Suppressor macrophage treated with lipopolysaccharide for 4 hours (primary cell): ENCODE results near the gene PMEPA1.

Source experiments
- DNase-seq: peaks from one replicate; pipeline ENCODE4 v3.0.0-alpha.2; 2020

Gene PMEPA1, protein sequence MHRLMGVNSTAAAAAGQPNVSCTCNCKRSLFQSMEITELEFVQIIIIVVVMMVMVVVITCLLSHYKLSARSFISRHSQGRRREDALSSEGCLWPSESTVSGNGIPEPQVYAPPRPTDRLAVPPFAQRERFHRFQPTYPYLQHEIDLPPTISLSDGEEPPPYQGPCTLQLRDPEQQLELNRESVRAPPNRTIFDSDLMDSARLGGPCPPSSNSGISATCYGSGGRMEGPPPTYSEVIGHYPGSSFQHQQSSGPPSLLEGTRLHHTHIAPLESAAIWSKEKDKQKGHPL

DNA sequence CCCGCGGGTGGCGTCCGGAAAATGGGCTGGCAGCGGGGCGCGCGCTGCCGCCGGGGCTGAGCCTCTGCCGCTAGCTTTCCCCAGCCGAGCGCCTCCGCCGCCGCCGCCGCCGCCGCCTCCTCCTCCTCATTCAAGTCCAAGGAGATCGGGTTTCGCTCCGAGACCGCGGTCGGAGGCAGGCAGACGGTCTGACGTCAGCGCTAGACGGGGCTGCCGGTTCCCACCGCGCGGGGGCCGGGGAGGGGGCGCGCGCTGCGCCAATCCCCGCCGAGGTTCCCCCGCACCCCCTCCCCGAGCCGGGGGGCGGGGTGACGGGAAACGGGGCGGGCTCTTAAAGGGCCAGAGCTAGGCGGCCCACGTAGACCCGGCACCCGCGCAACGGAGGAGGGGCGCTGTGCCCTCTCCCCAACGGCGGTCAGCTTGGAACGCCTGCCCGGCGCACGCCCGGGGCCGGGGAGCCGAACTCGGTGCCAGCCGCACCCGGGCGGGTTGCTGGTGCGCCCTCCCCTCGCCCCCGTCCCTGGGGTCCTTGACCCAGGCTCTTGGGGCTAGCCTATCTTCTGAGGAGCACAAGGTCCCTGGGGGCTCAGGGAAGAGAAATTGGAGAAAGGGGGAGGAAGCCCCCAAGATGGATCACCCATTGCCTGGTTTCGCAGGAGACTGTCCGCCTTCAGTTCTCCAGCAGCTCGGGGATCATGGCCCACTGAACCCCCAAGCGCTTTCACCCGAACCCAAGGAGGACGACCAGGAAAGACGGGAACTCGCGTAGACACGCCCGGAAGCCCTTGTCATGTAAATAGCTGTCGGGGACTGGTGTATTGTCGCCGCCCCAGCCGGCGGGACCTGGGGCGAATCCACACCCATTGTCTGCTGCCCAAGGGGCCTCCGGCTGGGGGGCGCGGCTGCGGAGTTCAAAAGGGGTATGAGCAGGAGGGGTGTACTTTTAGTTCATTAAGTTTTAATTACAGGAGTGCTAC, at the start of gene PMEPA1:
PMEPA1 (minus strand) TSS at position 193 of the 977 bp plus-strand sequence. CDS start 433 bp downstream, outside the sequence.
- peak; percentile 95 for DNase-seq

DNA sequence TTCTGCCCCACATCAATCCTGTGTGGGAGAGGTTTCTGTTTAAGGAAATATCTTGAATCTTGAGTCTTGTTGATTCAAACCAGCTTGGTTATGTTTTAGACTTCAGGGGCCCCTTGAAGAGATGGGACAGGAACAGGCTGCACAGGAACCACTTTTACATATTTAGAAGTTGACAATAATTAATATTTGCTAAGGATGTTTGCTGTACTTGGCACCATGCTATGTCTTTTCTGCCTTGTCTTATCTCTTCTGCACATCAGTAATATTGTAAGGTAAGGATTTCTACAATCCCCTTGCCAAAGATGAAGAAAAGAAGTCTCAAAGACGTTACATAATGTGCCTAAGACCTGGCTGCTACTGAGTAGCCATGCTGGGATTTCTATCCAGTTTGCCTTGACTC, 48.0 kb upstream of the PMEPA1 start:
- no peak for DNase-seq

DNA sequence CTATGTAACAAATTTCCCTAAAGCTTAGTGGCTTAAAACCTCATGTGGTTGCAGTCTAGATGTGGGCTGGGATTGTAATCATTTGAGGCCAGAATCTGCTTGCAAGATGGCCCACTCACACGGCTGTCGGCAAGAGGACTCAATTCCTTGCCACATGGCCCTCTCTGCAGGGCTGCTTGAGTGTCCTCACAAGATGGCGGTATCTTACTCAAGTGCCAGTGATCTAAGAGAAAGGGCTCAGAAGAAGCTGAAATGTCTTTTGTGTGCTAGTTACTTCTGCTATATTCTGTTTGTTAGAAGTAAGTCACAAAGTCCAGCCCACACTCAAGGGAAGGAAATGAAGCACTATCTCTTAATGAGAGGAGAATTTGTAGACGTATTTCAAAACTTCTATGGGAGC, 47.1 kb upstream of the PMEPA1 start:
- DNase-seq, result no peak

DNA sequence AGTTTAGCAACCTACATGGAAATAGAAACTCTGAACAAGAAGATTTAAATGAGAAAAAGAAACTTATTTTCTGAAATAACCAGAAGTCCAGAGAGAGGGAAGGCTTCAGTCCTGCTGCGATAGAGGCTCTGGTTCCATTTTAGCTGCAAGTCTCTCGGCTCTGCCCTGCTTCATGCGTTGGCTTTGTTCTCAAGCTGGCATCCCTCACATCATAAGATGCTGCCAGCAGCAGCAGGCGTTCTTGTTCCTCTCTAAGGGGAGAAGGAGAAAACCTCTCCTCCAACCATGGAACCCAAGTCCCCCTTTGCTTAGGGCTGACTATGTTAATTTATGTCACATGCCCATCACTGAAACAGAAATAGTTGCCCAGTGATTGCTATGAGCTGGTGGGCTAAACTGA, 46.4 kb upstream of the PMEPA1 start:
- no peak for DNase-seq

DNA sequence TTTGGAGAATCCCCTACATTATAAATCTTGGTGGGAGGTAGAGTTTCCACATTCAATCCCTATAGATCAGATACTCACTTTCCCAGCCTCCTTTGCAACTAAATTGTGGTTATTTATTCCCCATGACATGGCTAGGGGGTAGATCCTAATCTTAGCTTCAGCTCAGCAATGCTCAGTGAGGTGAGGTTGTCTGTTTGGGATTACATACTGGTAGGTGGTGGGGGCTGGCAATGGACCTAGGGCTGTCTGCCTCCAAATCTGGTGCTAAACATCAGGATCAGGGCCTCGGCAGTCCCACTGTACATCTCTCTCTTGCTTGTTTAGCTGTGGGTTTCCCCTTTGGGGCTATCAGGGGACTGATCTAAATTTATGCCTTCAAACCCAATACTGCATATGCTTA, 45.8 kb upstream of the PMEPA1 start:
- no peak for DNase-seq

DNA sequence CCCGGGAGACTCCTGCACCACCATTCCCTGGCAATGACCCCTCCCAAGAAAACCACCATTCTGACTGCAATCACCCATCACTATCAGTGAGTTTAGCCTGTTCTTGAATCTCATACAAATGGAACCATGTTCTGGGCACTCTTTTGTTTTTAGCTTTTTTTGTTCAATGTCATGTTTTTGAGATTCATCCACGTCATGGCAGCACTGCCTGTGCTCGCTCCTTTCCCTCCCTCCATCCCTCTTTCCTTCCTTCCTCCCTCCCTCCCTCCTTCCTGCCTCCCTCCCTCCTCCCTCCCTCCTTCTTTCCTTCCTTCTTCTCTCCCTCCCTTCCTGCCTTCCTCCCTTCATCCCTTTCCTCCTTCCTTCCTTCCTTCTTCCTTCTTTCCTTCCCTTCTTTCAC, 44.4 kb upstream of the PMEPA1 start:
- no peak for DNase-seq

DNA sequence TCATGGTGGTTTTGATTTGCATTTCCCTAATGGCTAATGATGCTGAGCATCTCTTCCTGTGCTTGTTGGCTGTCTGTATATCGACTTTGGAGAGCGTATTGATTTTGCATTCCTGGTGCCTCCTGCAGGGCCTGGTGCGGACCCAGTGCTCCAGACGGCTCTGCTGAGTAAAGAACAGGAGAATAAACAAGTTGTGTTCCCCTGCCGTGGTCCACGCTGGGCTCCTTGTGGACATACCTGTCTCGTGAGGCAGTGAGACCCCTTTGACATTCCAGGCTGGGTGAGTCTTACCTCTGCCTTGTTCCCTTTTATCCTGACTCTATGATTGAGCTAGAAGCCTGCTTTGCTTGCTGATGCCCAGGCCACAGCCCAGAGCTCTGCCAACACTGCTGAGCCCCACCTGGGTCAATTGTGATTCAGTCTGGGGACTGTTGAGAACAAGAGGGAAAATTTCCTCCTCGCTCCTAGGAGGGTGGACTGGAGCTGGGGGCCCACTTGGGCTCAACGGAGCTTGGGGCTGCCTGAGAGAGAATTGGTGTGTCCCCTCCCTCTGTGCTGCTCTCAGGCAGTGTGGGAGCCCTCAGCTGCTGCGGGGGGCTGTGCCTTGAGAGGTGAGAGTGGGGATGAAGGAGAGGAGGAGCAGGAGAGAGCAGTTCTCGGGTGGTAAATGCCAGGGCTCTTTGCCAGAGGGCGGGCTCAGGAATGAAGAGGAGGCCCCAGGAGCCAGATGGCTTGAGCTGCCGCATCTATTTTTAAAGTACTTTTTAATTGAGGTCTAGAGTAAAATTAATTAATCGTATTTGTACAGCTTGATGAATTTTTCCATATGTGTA, 43.7 kb upstream of the PMEPA1 start:
- no peak for DNase-seq

DNA sequence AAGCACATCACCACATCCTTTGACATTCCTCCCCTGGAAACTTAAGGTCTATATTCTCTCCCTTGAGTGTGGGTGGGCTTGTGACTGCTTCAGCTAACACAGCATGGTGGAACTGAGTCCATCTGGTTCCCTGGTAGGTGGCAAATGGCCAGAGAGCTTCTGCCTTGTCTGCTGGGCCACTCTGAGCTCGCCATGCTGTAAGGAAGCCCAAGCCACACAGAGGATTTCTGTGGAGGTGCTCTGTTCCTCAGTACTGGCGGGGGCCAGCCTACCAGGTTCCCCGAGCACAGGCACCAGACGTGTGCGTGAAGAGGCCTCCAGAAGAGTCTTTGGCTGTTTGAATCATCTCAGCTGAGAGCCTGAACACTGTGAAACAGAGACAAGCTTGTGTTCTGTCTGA, 41.6 kb upstream of the PMEPA1 start:
- no peak for DNase-seq

DNA sequence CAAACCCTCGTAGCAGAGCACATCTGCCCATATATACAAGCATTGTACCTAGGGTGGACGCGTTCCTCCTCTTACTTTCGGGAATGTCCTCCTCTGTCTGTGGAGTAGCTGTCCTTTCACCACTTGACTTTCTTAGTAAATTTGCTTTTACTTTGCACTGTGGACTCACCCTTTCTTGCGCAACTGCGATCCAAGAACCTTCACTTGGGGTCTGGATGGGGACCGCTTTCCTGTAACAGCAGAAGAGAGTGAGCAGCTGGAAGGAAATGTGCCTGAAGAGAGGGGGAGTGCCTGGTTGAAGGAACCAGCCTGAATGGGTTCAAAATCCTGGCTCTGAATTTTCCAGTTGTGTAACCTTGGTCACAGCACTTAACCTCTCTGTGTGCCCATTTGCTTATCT, 40.1 kb upstream of the PMEPA1 start:
- DNase-seq, result peak; percentile 56

DNA sequence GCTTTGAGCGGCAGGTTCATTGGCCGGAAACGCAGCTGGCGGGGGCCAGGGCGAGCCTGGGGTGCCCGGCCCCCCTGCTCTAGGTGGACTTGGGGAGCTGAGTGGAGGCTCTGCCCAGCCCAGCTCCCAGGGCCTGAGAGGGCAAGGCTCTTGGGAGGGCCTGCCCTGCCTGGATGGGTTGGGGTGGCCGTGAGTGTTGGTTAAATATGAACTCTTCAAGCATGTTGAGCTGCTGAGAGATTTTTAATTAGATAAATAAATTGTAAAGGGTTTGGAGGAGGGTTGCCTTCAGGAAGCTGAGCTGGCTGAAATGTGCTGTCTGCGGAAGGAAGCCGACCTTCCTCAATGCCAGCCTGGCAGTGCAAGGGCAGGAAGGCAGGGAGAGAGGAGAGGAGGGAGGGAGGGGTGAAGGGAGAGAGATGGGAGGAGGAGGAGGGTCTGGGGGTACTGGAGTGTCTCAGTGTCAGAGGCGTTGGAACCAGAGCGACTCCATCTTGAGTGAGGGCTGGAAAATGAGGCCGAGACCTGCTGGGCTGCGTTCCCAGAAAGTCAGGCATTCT, 39.4 kb upstream of the PMEPA1 start:
- no peak for DNase-seq

DNA sequence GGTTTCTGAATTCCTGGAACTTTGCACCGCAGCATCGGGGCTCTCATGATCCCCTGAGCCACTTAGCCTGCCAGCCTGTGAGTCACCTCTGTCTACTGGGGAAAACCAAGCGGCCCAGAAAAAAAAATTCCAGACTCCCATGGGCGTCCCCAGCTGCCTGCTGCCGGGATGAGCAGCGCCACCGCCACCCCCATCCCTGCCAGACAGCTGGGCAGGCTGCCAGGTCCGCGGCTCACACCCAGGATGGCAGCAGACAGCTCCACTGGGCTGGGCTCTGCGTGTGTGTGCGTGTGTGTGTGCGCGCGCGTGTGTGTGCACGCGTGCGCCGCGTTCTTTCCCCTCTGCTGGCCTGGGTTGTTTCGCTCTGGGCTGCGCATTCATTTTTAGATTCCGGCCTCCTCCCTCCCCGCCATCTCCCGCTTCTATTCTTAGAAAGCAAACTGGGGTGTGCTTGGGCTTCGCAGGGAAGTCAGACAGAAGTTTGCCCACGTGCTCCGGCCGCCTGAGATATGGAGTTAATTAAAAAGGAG, 38.9 kb upstream of the PMEPA1 start:
- DNase-seq, result peak; percentile 97

DNA sequence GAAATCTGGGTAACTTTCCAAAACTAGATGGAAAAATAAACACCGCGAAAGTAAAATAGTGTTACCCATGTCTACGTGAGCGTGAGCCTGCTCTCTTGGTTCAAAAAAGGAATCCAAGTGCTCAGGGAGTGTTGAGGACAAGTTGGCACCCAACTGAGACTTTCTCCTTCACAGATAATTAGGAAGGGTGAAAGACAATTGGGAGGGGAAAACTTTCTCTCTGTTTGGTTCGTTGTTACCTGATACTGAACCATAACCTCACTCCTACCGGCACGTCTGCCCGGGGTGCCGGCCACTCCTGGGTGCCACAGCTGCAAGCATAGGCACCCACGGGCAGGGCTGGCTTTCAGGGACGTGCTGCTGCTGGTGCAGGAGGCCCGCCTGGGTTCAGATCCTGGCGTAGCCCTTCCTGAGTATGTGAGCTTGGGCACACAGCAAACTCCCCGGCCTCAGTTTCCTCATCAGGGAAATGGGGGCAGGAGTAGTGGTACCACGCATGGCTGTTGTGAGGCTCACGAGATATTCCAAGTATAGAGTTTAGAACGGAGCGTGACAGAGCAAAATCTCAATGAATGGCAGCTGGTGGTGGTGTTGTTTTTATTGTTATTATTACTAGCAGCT, 38.2 kb upstream of the PMEPA1 start:
- no peak for DNase-seq

DNA sequence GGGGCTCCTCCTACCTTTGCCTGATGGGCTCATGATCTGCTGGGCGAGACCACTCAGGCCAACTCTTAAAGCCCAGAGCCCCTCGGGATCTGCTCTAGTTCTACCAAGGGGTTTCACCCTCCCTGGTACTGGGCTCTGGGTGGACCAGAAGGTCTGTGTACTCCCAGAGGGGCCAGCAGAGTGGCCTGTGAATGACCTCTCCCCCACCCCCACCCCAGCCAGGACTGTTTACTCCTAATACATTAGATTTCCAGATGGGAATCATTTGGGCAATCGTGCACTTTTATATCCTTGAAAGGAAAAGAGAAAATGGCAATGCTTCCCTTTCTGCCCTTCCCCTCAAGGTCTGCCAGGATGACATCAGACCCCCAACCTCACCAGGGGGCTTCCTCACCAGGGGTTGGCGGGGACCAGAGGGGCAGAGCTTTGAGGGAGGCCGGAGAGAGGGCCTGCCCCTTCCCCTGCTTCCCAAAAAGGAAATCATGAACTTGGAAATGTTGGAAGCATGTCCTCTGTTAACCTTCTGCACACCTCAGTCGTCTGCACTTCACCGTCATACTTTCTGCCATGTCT, 37.1 kb upstream of the PMEPA1 start:
- DNase-seq, result no peak

DNA sequence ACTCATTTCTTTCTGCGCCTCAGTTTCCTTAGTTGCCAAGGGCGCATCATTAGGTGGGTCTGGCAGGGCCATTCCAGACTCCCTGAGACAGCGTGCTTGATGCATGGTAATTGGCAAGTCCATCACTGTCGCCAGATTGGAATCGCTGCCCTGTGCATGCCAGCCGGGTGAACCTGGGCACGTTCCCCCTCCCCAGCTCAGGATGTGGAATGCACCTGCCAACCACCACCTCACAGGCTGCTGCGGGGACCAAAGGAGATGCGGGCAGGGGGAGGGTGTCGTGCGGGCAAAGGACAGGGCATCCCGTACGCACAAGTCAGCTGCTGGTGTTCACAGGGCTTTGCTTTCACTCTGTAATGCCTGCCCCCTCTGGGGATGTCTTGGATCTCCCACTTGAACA, 36.4 kb upstream of the PMEPA1 start:
- DNase-seq, result no peak

DNA sequence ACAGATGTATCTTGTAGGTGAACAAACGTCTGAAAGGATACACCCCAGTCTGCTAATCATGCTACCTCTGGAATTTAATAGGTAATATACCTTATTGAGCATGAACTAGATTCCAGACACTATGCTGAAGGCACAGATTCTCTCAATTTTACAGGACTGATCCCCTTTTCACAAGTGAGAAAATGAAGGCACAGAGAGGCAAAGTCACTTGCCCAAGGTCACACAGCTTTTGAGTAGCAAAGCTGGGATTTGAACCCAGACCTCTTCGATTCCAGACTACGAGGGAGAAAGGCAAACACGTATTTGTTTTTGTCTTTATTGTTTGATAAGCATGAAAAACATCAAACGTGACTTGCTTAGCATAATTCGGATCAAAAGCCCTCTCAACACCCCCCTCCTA, 34.4 kb upstream of the PMEPA1 start:
- DNase-seq, result no peak

DNA sequence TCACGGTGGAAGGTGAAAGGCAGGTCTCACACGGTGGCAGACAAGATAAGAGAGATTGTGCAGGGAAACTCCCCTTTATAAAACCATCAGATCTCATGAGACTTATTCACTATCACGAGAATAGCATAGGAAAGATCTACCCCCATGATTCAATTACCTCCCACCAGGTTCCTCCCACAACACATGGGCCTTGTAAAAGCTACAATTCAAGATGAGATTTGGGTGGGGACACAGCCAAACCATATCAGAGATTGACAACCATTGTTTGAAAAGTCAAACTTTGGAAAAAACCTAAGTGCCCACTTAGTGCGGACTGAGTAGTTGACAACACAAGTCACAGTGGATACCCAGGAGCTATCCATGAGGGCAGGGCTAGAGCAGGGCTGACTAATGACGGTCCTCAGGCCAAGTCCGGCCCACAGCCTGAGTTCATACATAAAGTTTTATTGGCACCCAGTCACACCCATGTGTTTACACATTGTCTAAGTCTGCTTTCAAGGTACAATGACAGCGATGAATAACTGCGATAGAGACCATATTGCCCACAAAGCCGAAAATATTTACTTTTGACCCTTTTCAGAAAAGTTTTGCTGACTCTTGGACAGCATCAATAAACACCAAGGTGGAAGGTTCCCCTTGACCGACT, 33.8 kb upstream of the PMEPA1 start:
- DNase-seq, result no peak

DNA sequence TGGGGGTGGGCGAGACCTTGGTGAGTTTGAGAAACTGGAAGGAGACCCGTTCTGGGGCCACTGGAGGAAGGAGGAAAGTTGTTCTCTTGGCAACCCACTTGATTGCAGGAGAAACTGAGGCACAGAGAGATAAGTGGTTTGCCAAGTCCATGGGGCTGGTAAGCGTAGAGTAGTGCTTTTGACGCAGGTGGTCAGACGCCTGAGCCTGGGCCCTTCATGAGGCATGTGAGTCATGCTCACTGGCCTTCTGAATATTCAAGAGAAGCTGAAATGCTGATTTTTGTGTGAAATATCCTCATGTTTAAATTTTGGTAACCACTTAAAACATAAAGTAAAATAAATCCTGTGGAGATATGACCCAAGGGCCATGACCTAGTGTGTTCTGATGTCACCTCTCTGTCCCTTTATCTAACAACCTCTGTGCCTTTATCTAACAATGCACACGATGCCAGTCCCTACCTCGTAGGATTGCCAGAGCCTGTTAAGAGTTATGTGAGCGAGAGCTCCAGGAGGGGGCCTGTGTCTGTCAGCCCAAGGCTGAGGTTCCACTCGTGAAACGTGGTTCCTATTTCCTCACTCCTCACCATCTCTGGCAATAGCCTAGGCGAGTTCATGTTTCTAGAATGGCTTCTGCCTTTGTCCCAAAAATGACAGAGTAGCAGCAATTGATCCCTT, 32.8 kb upstream of the PMEPA1 start:
- DNase-seq, result no peak

DNA sequence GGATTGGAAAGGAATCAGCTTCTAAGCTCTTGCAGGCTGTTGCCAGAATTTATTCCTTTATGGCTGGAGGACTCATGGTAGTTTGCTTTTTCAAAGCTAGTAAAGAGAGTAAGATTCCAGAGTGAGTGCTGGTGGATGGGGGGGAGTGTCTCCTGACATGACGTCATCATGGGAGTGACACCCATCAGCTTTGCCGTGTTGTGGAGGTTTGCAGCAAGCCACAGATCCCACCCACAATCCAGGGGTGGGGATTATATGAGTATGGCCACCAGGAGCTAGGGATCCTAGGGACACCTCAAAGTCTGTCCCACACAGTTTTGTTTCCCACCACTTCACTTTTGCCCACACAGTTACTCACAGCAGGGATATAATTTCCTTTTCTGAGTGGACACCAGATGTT, 28.7 kb upstream of the PMEPA1 start:
- DNase-seq, result no peak

DNA sequence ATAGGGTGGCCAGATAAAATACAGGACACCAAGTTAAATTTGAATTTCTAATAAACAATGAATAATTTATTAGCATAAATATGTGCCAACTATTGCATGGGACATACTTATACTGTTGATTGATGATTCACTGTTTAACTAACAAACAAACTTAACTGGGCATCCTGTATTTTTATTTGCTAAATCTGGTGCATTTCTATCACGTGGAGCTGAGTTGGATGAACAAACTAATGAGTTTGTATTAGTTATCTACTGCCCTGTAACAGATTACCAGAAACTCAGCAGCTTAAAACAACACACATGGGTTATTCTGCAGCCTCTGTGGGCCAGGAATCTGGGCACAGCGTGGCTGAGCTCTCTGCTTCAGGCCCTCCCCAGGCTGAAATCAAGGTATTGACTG, 28.2 kb upstream of the PMEPA1 start:
- DNase-seq, result no peak

DNA sequence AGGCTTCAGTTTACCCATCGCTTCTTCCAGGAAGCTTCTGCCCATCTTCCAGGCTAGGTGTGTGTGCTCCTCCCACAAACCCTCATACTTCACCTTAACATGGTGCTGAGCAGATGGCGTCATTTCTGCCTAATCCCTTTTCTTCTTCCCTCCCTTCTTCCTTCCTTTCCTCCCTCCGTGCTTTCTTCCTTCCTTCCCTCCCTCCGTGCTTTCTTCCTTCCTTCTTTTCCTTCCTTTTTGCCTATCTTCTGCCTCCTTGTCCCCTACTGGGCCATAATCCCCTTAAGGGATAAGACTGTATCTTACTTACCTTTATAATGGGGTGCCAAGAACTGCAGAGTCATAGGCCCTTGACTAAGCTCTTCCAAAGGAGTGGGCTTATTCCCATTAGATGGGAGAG, 27.5 kb upstream of the PMEPA1 start:
- DNase-seq, result no peak
